Left lung (tissue), 10 donors: ENCODE measurements around the gene CNNM4. TPM values are rescaled to one million over a fixed set of nuclear protein-coding genes. Genes with fewer than 3 reads are reported as not detected.

Source experiments
- ATAC-seq: fragments of 200-7000 bp; cut with Tn5 transposase; one replicate; pipeline ENCODE4 v1.9.1; 2020; ENCODE audit warnings: moderate library complexity
- DNase-seq, 4 donors: peaks; one replicate each; pipeline ENCODE4 v3.0.0-alpha.2; 2013 to 2020
- H3K27ac ChIP-seq, 2 donors: fragments of 200-600 bp; sonication (generic) in 1 of 2; one replicate each; pipeline versions ENCODE4 v1.5.0 to v1.8.0; 2020 to 2021
- H3K27me3 ChIP-seq, 2 donors: fragments of 200-600 bp; sonication (generic) in 1 of 2; one replicate each; pipeline versions ENCODE4 v1.5.0 to v1.8.0; 2020 to 2021
- H3K36me3 ChIP-seq, 2 donors: fragments of 200-600 bp; sonication (generic) in 1 of 2; one replicate each; pipeline versions ENCODE4 v1.5.0 to v1.8.0; 2020 to 2021
- H3K4me1 ChIP-seq, 2 donors: fragments of 200-600 bp; one replicate each; pipeline ENCODE4 v1.8.0; 2021
- H3K4me3 ChIP-seq, 2 donors: fragments of 200-600 bp; sonication (generic) in 1 of 2; one replicate each; pipeline versions ENCODE4 v1.5.0 to v1.8.0; 2020 to 2021; ENCODE audit warnings: mild to moderate bottlenecking in 1 of 2
- H3K9me3 ChIP-seq, 2 donors: fragments of 200-600 bp; sonication (generic) in 1 of 2; one replicate each; pipeline versions ENCODE4 v1.5.0 to v1.8.0; 2020 to 2021
- CTCF ChIP-seq, 2 donors: fragments of 200-600 bp; sonication (generic) in 1 of 2; IDR thresholded peaks; one replicate each; pipeline versions ENCODE4 v1.5.0 to v1.8.0; 2021; ENCODE audit warnings: antibody characterized with exemption in 2 of 2
- intact Hi-C, 2 donors: fragments of 100-400 bp; cut with DNase I; formaldehyde crosslinking; loops; one replicate each; pipeline versions ENCODE4 v1.11.2 to v1.14.2; 2022
- microRNA-seq, 2 donors: library from miRNA; unstranded; fragments of <30 nt; microRNA quantifications; one replicate each; pipeline ENCODE4, GENCODE V29; 2019
- polyA plus RNA-seq, 6 donors: library from polyadenylated mRNA; unstranded; fragments of 120-200 nt; gene quantifications; one replicate each; pipeline ENCODE4 v1.2.1, GENCODE V29; 2013; ENCODE audit not compliant: insufficient read length in 6 of 6
- total RNA-seq, 2 donors: library from RNA; stranded (reverse); fragmentation: NEBNext Ultra II Directional; extraction: Animal tissue kit (Norgen Biotek cat#: 25700); gene quantifications; one replicate each; pipeline ENCODE4 v1.2.1, GENCODE V29; 2021
- donor health status: DM: no; HTN: yes; CAD: no.
- donor health status: DM: no; HTN: no; CAD: no.

The CNNM4 gene
- total and polyA plus RNA-seq, 8 donors: 14.1 to 22.8 (median 16.7) TPM

DNA sequence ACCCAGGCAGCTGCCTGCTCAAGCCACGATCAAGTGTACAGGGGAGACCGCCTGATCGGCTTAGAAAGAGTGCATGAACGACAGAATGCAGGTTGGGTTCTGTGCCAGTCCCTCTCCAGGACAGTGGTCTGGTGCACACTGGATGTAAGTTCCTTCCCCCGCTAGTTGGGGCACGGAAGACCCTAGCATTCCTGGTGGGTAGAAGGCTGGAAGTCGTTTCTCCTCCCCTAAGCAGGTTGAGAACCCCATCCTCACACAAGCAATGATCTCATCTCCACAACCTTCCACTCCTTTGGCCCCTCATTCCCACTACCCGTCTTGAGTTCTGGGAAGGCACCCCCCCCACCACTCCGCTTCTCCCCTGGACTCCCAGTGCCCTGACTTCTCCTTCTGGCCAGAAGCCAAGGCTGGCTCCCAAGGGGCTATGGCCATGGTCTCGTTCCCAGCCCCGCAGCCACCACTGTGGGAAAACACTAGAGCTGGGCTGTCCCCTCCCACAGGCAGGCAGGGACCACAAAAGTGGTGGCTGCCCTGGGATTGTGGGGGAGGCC lies 98.5 kb downstream of the CNNM4 start:
- intact Hi-C loops: no loop called here
- no peak for TF ChIP-seq CTCF (IDR thresholded peaks at IDR 0.05)
- peaks cover 0 to 39% of the 10 kb centered on the region in 2 donors for H3K36me3 ChIP-seq
- H3K27ac ChIP-seq: peak overlapping the region in 1 of 2 donors; percentile 86
- no peaks in the 10 kb centered on the region for H3K9me3 ChIP-seq
- H3K4me3 ChIP-seq: peak overlapping the region in 1 of 2 donors; percentile 86
- peak in 1 of 4 donors; percentile 67 for DNase-seq
- H3K27me3 ChIP-seq: peaks cover 0 to 7% of the 10 kb centered on the region in 2 donors
- peaks cover 12 to 57% of the 10 kb centered on the region in 2 donors for H3K4me1 ChIP-seq
- ATAC-seq: no peak

- DNase-seq (no peak), ATAC-seq (no peak)
- peaks cover 12 to 58% of the 10 kb centered on the region in 2 donors for H3K4me1 ChIP-seq
- H3K27ac ChIP-seq: no peak overlapping the region
- H3K27me3 ChIP-seq: peaks cover 0 to 7% of the 10 kb centered on the region in 2 donors
- intact Hi-C loops: loop anchor here in 1 of 2 donors (5.0 kb wide), 1 partner anchor 93 kb away; no protein-coding TSS in a partner anchor
- no peak overlapping the region for H3K4me3 ChIP-seq
- TF ChIP-seq CTCF (IDR thresholded peaks at IDR 0.05): no peak
- H3K9me3 ChIP-seq: no peaks in the 10 kb centered on the region
- H3K36me3 ChIP-seq: peaks cover 0 to 43% of the 10 kb centered on the region in 2 donors
Measured at GRCh38 chr2:96859681-96860064, 99.0 kb downstream of the CNNM4 start.

DNA sequence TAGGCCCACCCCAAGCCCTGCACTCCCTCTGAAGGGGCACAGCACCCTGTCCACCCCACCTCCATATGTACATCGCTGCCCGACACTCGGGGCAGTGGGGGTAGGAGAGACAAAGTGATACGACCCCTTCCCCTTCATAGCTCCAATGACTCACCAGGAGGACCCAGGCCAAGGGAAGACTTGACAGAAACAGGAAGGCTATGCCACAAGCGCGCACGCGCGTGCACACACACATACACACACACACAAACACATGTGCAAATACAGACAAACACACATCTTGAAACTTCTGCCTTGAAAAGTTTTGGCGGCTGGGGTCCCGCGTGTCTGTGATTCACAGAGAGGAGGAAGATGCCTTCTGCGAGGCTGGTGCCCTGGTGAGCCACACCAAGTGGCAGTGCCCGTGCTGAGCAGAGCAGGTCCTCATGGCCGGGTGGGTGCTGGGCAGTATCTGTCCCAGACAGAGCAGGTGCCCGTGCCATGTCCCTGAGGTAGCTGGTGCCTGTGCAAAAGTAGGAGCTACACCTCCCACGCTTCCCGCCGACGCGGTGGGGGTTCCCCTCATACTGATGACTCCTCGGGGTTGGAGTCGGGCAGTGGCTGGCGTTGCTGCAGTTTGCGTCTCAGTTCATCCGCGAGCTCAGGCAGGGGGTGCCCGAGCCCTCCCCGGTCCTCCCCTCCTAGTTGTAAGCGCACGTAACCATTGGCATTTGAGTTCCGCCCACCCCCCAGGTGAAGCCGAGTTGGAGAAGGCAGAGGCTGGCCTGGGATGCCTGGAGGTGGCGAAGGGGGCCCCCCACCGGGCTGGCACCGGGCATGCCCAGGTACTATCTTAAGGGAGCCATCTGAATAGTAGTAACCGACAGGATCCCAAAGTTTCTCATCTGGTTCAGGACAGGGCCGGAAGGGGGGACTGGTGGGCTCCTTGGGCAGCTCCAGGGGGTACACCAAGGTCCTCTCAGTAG lies 99.6 kb downstream of the CNNM4 start:
- Histone ChIP-seq H3K27me3 (peaks cover 0 to 7% of the 10 kb centered on the region in 2 donors), H3K4me3 (no peak overlapping the region), H3K4me1 (peaks cover 12 to 62% of the 10 kb centered on the region in 2 donors), H3K27ac (no peak overlapping the region), H3K9me3 (no peaks in the 10 kb centered on the region), H3K36me3 (peaks cover 0 to 50% of the 10 kb centered on the region in 2 donors)
- intact Hi-C loops: loop anchor here in 1 of 2 donors (5.0 kb wide), 1 partner anchor 92 kb away; no protein-coding TSS in a partner anchor
- ATAC-seq (no peak), DNase-seq (peak in 1 of 4 donors; percentile 61)
- no peak for TF ChIP-seq CTCF (IDR thresholded peaks at IDR 0.05)

DNA sequence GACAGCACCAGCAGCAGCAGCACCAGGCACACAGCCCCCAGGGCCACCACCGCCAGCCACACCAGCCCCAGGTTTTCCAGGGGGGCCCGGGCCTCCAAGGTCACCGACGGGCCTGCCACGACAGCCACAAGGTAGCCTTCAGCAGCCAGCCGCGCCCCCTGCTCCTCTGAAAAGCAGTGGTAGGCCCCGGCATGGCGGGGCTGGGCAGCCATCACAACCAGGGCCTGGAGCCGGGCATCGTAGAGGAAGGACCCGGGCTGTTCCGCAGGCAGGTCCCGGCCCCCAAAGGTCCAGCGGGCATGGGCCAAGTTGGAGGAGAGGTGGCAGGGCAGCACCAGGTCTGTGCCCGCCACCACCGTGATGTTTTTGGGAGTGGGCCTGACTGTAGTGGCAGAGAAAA lies 100.4 kb downstream of the CNNM4 start:
- H3K4me3 ChIP-seq: no peak overlapping the region
- DNase-seq (no peak), ATAC-seq (no peak)
- peaks cover 0 to 56% of the 10 kb centered on the region in 2 donors for H3K36me3 ChIP-seq
- H3K9me3 ChIP-seq: no peaks in the 10 kb centered on the region
- H3K4me1 ChIP-seq: peaks cover 12 to 65% of the 10 kb centered on the region in 2 donors
- H3K27ac ChIP-seq: no peak overlapping the region
- intact Hi-C loops: loop anchor here in 1 of 2 donors (5.0 kb wide), 1 partner anchor 91 kb away; no protein-coding TSS in a partner anchor
- no peak for TF ChIP-seq CTCF (IDR thresholded peaks at IDR 0.05)
- peaks cover 0 to 7% of the 10 kb centered on the region in 2 donors for H3K27me3 ChIP-seq

Small RNA genes within 50 kb of the gene (microRNA-seq; reads per million reads assigned to microRNA genes)
- 1.3 to 1.9 reads per million in 2 donors for gene MIR3127

Other genes starting within 250 kb of the CNNM4 start
- gene ARID5A, start 224.2 kb upstream of the CNNM4 start, total RNA-seq: 10 to 100 TPM; 17.4 to 30.9 TPM
- gene ARID5A, start 224.2 kb upstream of the CNNM4 start, polyA plus RNA-seq: 1 to 10 TPM; 6.6 to 8.4 (median 7.0) TPM
- gene KANSL3, start 122.6 kb upstream of the CNNM4 start, total RNA-seq: 10 to 100 TPM; 39.9 to 41.2 TPM
- gene KANSL3, start 122.6 kb upstream of the CNNM4 start, polyA plus RNA-seq: 10 to 100 TPM; 51.8 to 61.5 (median 55.5) TPM
- gene FER1L5, start 118.1 kb upstream of the CNNM4 start, total RNA-seq: under 1 TPM; 0.29 to 0.35 TPM
- gene FER1L5, start 118.1 kb upstream of the CNNM4 start, polyA plus RNA-seq: 1 to 10 TPM in 1 of 6 donors, under 1 TPM in 5; 0.44 to 1.1 (median 0.84) TPM
- 10 to 100 TPM; 18.4 to 23.2 TPM for gene LMAN2L, start 20.8 kb upstream of the CNNM4 start, total RNA-seq
- 10 to 100 TPM; 42.7 to 54.7 (median 50.7) TPM for gene LMAN2L, start 20.8 kb upstream of the CNNM4 start, polyA plus RNA-seq
- 10 to 100 TPM; 24.8 to 29.0 TPM for gene CNNM3, start 55.4 kb downstream of the CNNM4 start, total RNA-seq
- 10 to 100 TPM; 30.4 to 37.9 (median 32.9) TPM for gene CNNM3, start 55.4 kb downstream of the CNNM4 start, polyA plus RNA-seq
- gene ANKRD23, start 83.1 kb downstream of the CNNM4 start, total RNA-seq: 1 to 10 TPM; 3.0 to 3.3 TPM
- gene ANKRD23, start 83.1 kb downstream of the CNNM4 start, polyA plus RNA-seq: 10 to 100 TPM in 1 of 6 donors, 1 to 10 TPM in 5; 5.3 to 10.5 (median 6.6) TPM
- gene ANKRD39, start 97.1 kb downstream of the CNNM4 start, total RNA-seq: 10 to 100 TPM; 11.8 to 11.9 TPM
- gene ANKRD39, start 97.1 kb downstream of the CNNM4 start, polyA plus RNA-seq: 10 to 100 TPM in 4 of 6 donors, 1 to 10 TPM in 2; 7.9 to 10.5 (median 10.4) TPM
- 10 to 100 TPM; 25.9 to 28.6 TPM for gene SEMA4C, start 109.2 kb downstream of the CNNM4 start, total RNA-seq
- gene SEMA4C, start 109.2 kb downstream of the CNNM4 start, polyA plus RNA-seq: 10 to 100 TPM; 41.1 to 60.2 (median 47.4) TPM
- under 1 TPM; 0.39 to 0.61 TPM for gene FAM178B, start 225.7 kb downstream of the CNNM4 start, total RNA-seq
- gene FAM178B, start 225.7 kb downstream of the CNNM4 start, polyA plus RNA-seq: under 1 TPM; 0.39 to 0.94 (median 0.60) TPM